K562 (cell line): Measurements from ENCODE around the gene KCP. TPM values are rescaled to one million over a fixed set of nuclear protein-coding genes. Genes with fewer than 3 reads are reported as not detected.

Source experiments
- ATAC-seq: fragments of 200-7000 bp; cut with Tn5 transposase; 3 replicates; pipeline ENCODE4 v1.9.1; 2020; ENCODE audit warnings: moderate library complexity
- BruUV-seq: library from RNA; stranded (reverse); fragments of 400-500 nt; replicated peaks from 2 replicates; lab custom pipeline; 2021; lab: Mats Ljungman, UMichigan
- CTCF ChIA-PET: fragments of 300-600 bp; formaldehyde crosslinking; extraction: SDS; loops from one replicate; lab custom pipeline; 2021; ENCODE audit warnings: low intra/inter-chr PET ratio; lab: Yijun Ruan, JAX
- POLR2A ChIA-PET: fragments of 300-600, 350-650 bp; sonication (Branson Sonifier 250); formaldehyde crosslinking; extraction: SDS; loops from one replicate; lab custom pipeline; 2021; ENCODE audit warnings: antibody characterized with exemption, inconsistent platforms; lab: Yijun Ruan, JAX
- DNase-seq, 4 experiments: peaks; one replicate each; pipeline versions ENCODE4 v3.0.0 to v3.0.0-alpha.2; 2011 to 2018; ENCODE audit warnings: low spot score in 3 of 4, mixed read lengths in 3 of 4; ENCODE audit errors: extremely low read depth in 1 of 4
- FAIRE-seq: peaks from 2 replicates; lab custom pipeline; 2011; peaks lifted over from hg19 to GRCh38; lab: Jason Lieb, UNC
- H2AFZ ChIP-seq: 2 replicates; pipeline ENCODE4 v1.6.0; 2011; ENCODE audit warnings: low read depth, low read length, control low read depth, inconsistent platforms
- H3K27ac ChIP-seq: fragments of 200-600 bp; 3 replicates; pipeline ENCODE4 v1.8.0; 2011; ENCODE audit warnings: low read depth, mild to moderate bottlenecking, control low read depth, inconsistent platforms, low read length, moderate library complexity, mixed read lengths; ENCODE audit errors: extremely low read depth
- H3K27me3 ChIP-seq, 2 experiments: fragments of 300-600 bp in 1 of 2; 2 replicates in 1 of 2; 3 replicates in 1 of 2; pipeline versions ENCODE4 v1.6.0 to v1.8.0; 2011; ENCODE audit warnings: inconsistent platforms in 2 of 2, low read length in 2 of 2, mild to moderate bottlenecking in 1 of 2, mixed read lengths in 1 of 2, moderate library complexity in 1 of 2; ENCODE audit not compliant: control insufficient read depth in 2 of 2, insufficient read depth in 2 of 2
- H3K36me3 ChIP-seq: fragments of 300-600 bp; 3 replicates; pipeline ENCODE4 v1.8.0; 2011; ENCODE audit warnings: mild to moderate bottlenecking, low read length, inconsistent platforms; ENCODE audit not compliant: control insufficient read depth, insufficient read depth
- H3K4me1 ChIP-seq, 2 experiments: fragments of 200-600 bp in 1 of 2; replicated peaks in 1 of 2; 2 replicates in 1 of 2; 3 replicates in 1 of 2; pipeline versions ENCODE4 v1.5.1 to v1.8.0; 2011; ENCODE audit warnings: inconsistent platforms in 2 of 2, low read length in 2 of 2, mild to moderate bottlenecking in 1 of 2, mixed read lengths in 1 of 2, moderate library complexity in 1 of 2; ENCODE audit not compliant: control insufficient read depth in 2 of 2, insufficient read depth in 2 of 2
- H3K4me2 ChIP-seq: 2 replicates; pipeline ENCODE4 v1.6.1; 2011; ENCODE audit warnings: low read length, control low read depth, inconsistent platforms, mixed read lengths; ENCODE audit not compliant: insufficient read depth
- H3K4me3 ChIP-seq: fragments of 200-600 bp; sonication (generic), shearing (Covaris generic); 2 replicates; pipeline ENCODE4 v1.5.1; 2016; ENCODE audit warnings: control low read depth, inconsistent platforms
- H3K79me2 ChIP-seq: fragments of 200-600 bp; 3 replicates; pipeline ENCODE4 v1.8.0; 2011; ENCODE audit warnings: low read length, inconsistent platforms; ENCODE audit not compliant: control insufficient read depth, insufficient read depth
- H3K9ac ChIP-seq, 2 experiments: 2 replicates each; pipeline versions ENCODE4 v1.6.0 to v1.6.1; 2011; ENCODE audit warnings: low read depth in 2 of 2, low read length in 2 of 2, control low read depth in 1 of 2, inconsistent platforms in 1 of 2, mild to moderate bottlenecking in 1 of 2, mixed read lengths in 1 of 2; ENCODE audit not compliant: insufficient read depth in 1 of 2
- H3K9me1 ChIP-seq: one replicate; pipeline ENCODE4 v1.6.0; 2011; ENCODE audit warnings: inconsistent platforms, mild to moderate bottlenecking, low read length, moderate library complexity; ENCODE audit not compliant: control insufficient read depth, insufficient read depth
- H3K9me3 ChIP-seq: replicated peaks from 2 replicates; pipeline ENCODE4 v1.5.1; 2011; ENCODE audit warnings: low read depth, low read length, inconsistent platforms; ENCODE audit not compliant: control insufficient read depth, insufficient read depth
- H4K20me1 ChIP-seq: replicated peaks from 2 replicates; pipeline ENCODE4 v1.6.1; 2011; ENCODE audit warnings: low read length, inconsistent platforms, mixed read lengths; ENCODE audit not compliant: control insufficient read depth, insufficient read depth
- CBFA2T2 ChIP-seq: fragments of 450-650 bp; conservative IDR thresholded peaks from 2 replicates; pipeline ENCODE4 v1.6.1; 2017; ENCODE audit warnings: mild to moderate bottlenecking
- CTCF ChIP-seq, 3 experiments: IDR thresholded peaks in 2 of 3; conservative IDR thresholded peaks in 1 of 3; 2 replicates each; pipeline ENCODE4 v1.5.1; 2011 to 2012; ENCODE audit warnings: low read length in 3 of 3, mild to moderate bottlenecking in 3 of 3, control low read depth in 2 of 3, improper control_type of control experiment in 1 of 3, inconsistent platforms in 1 of 3, low read depth in 1 of 3, mixed read lengths in 1 of 3, moderate library complexity in 1 of 3; ENCODE audit not compliant: insufficient read depth in 2 of 3
- KAT8 ChIP-seq: fragments of 450-650 bp; IDR thresholded peaks from 2 replicates; pipeline ENCODE4 v1.6.1; 2016; ENCODE audit warnings: low read depth, mild to moderate bottlenecking
- MAX ChIP-seq: sonication (generic); formaldehyde crosslinking; IDR thresholded peaks from 2 replicates; pipeline ENCODE4 v1.9.0; 2022; ENCODE audit warnings: mild to moderate bottlenecking, missing genetic modification reagents
- MCM2 ChIP-seq: fragments of 450-650 bp; IDR thresholded peaks from 2 replicates; pipeline ENCODE4 v1.6.1; 2017; ENCODE audit warnings: low read depth, mild to moderate bottlenecking
- MIER1 ChIP-seq: fragments of 450-650 bp; IDR thresholded peaks from 2 replicates; pipeline ENCODE4 v1.6.1; 2016; ENCODE audit warnings: antibody characterized with exemption, mild to moderate bottlenecking, low read depth
- PKNOX1 ChIP-seq: fragments of 450-650 bp; IDR thresholded peaks from 2 replicates; pipeline ENCODE4 v1.6.1; 2016
- POLR2AphosphoS2 ChIP-seq: IDR thresholded peaks from 2 replicates; pipeline ENCODE4 v1.6.1; 2012; ENCODE audit warnings: low read length, improper control_type of control experiment
- RAD51 ChIP-seq: fragments of 450-650 bp; IDR thresholded peaks from 2 replicates; pipeline ENCODE4 v1.7.1; 2016; ENCODE audit warnings: low read depth, mild to moderate bottlenecking, borderline replicate concordance
- TFAP4 ChIP-seq: sonication (generic); formaldehyde crosslinking; IDR thresholded peaks from 2 replicates; pipeline ENCODE4 v1.8.0; 2022; ENCODE audit warnings: missing genetic modification reagents, mild to moderate bottlenecking, moderate library complexity, borderline replicate concordance
- VEZF1 ChIP-seq: fragments of 200-800 bp; sonication (Bioruptor generic); IDR thresholded peaks from 2 replicates; pipeline ENCODE4 v1.6.1; 2017; ENCODE audit warnings: missing genetic modification characterization, missing compliant biosample characterization
- YY1 ChIP-seq, 3 experiments: IDR thresholded peaks; 2 replicates each; pipeline ENCODE4 v1.6.1; 2011; ENCODE audit warnings: low read length in 2 of 3, mild to moderate bottlenecking in 2 of 3, moderate library complexity in 2 of 3, borderline replicate concordance in 1 of 3, control low read depth in 1 of 3, low read depth in 1 of 3; ENCODE audit not compliant: insufficient read depth in 3 of 3, insufficient replicate concordance in 2 of 3, control insufficient read depth in 1 of 3, insufficient read length in 1 of 3; ENCODE audit errors: extremely low read depth in 1 of 3
- ZBED1 ChIP-seq: IDR thresholded peaks from 2 replicates; pipeline ENCODE4 v1.6.1; 2014
- ZC3H4 ChIP-seq: sonication (generic); formaldehyde crosslinking; IDR thresholded peaks from 2 replicates; pipeline ENCODE4 v1.9.0; 2021; ENCODE audit warnings: missing genetic modification reagents, borderline replicate concordance
- WGBS: fragments of 100-300 bp; shearing (Covaris generic); methylation state at CpG from one replicate; pipeline ENCODE4 v1.1.6; 2016; ENCODE audit warnings: low coverage, mixed read lengths; ENCODE audit not compliant: insufficient coverage; ENCODE audit errors: missing lambda C conversion rate; 5-methylcytosine and 5-hydroxymethylcytosine counted together
- in situ Hi-C: fragments of 300-500 bp; cut with MboI; formaldehyde crosslinking; loops from 4 replicates; pipeline ENCODE4 v1.15.0; 2018; ENCODE audit warnings: inconsistent platforms, mixed read lengths
- intact Hi-C: fragments of 100-400 bp; cut with micrococcal nuclease; formaldehyde crosslinking; loops from 2 replicates; pipeline ENCODE4 v1.14.2; 2022
- polyA plus RNA-seq, 8 experiments: library from polyadenylated mRNA; depleted of rRNA in 4 of 8; stranded (reverse) in 5 of 8; unstranded in 3 of 8; fragments of >200 nt; fragmentation: Nextera tagmentation in 2 of 8; fragmentation: Illumina TruSeq in 1 of 8; extraction: Ambion mirVana in 2 of 8; extraction: Trizol in 1 of 8; gene quantifications; 2 replicates each; pipeline versions ENCODE4 v1.2.1 to v1.2.3, GENCODE V29; 2011 to 2014; ENCODE audit warnings: inconsistent platforms in 1 of 8, missing spikeins in 1 of 8
- total RNA-seq, 7 experiments: library from RNA; depleted of rRNA in 6 of 7; stranded (reverse); fragments of >200 nt in 6 of 7; fragmentation: Illumina TruSeq in 2 of 7; extraction: Trizol in 2 of 7; gene quantifications; 2 replicates each; pipeline versions ENCODE4 v1.2.1 to v1.2.3, GENCODE V29; 2011 to 2021; ENCODE audit warnings: low replicate concordance in 1 of 7

The KCP gene
- total and polyA plus RNA-seq, 9 of the 15 experiments (the other 6 are each of a cell fraction or from before 2014, with no cell fraction given): 0.06 to 0.17 (median 0.12) TPM; not detected in 3

GRCh38 chr7:128886391-128887168 is 23.9 kb downstream of the KCP start:
- Histone ChIP-seq H3K79me2 (no peaks in the 10 kb centered on the region), H3K27me3 (peaks cover 11 to 34% of the 10 kb centered on the region in 2 experiments), H3K36me3 (no peaks in the 10 kb centered on the region), H3K27ac (no peak overlapping the region), H3K9ac (peak overlapping the region in 1 of 2 experiments; percentile 57; a peak in 2 of 4 replicates), H3K9me3 (peaks cover 4% of the 10 kb centered on the region), H3K4me3 (no peak overlapping the region), H4K20me1 (no peaks in the 10 kb centered on the region; the same call in 1 of the 2 replicates), H3K4me2 (peak overlapping the region; percentile 10; the same call in 1 of the 2 replicates), H2AFZ (no peak overlapping the region), H3K9me1 (no peaks in the 10 kb centered on the region), H3K4me1 (peaks cover 0 to 50% of the 10 kb centered on the region in 2 experiments; a peak in 3 of 5 replicates)
- FAIRE-seq (no peak), ATAC-seq (peak; percentile 65), DNase-seq (peak in 3 of 4 experiments; percentile 47 to 53 (median 52))
- intact Hi-C loops: no loop called here
- in situ Hi-C loops: no loop called here
- 8% methylated on average over 9 of the region's 14 CpGs for WGBS
- no TSS peak for BruUV-seq
- POLR2A ChIA-PET: interaction anchor here (1.0 kb wide), 1 partner anchor 24 kb away, joined by 3 read pairs; the partner anchor contains the start of gene ATP6V1F
- CTCF ChIA-PET: interaction anchor here (0.8 to 1.2 kb wide), 2 partner anchors 324 to 456 kb away, joined by 3 read pairs; no protein-coding TSS in a partner anchor
- TF ChIP-seq YY1 (IDR thresholded peaks at IDR 0.05; ENCODE audit: borderline replicate concordance in 1 of 3, control insufficient read depth in 1 of 3, extremely low read depth in 1 of 3, insufficient read depth in 3 of 3, insufficient read length in 1 of 3, insufficient replicate concordance in 2 of 3, low read depth in 1 of 3, low read length in 2 of 3) (peak in 2 of 3 experiments; percentile 46 to 70), POLR2AphosphoS2 (no peak), ZC3H4 (peak; percentile 78; the same call in 1 of the 2 replicates), TFAP4 (peak; percentile 65), RAD51 (no peak), MIER1 (no peak), VEZF1 (CRISPR knock-in tag) (no peak), PKNOX1 (peak; percentile 40; the same call in 1 of the 2 replicates), MAX (CRISPR knock-in tag) (0 out of 2 replicates have a peak, but pooled peaks have one; percentile 13), KAT8 (no peak), MCM2 (no peak), ZBED1 (no peak), CBFA2T2 (no peak), CTCF (IDR thresholded peaks at IDR 0.05 in 2 of 3, conservative IDR thresholded peaks at IDR 0.05 in 1 of 3; ENCODE audit: insufficient read depth in 2 of 3, low read depth in 1 of 3, low read length in 3 of 3) (peak; percentile 40 to 57 (median 44); a peak in 5 of 6 replicates)
